Thoracic aorta (tissue), 2 donors: Measurements from ENCODE around the gene CORO7. TPM values are rescaled to one million over a fixed set of nuclear protein-coding genes. Genes with fewer than 3 reads are reported as not detected.

Experiments
- ATAC-seq: fragments of 150-250 bp; one replicate; pipeline ENCODE4 v1.8.0; 2017; ENCODE audit warnings: low read depth; ENCODE audit not compliant: insufficient number of reproducible peaks, low FRiP score
- DNase-seq: peaks from one replicate; pipeline ENCODE4 v3.0.0-alpha.2; 2020; ENCODE audit warnings: low spot score
- H3K27ac ChIP-seq, 2 donors: fragments of 200-600 bp; sonication (generic); 1 replicate in 1 of 2; 2 replicates in 1 of 2; pipeline ENCODE4 v1.5.1; 2016; ENCODE audit warnings: mild to moderate bottlenecking in 2 of 2, moderate library complexity in 2 of 2
- H3K27me3 ChIP-seq: fragments of 200-600 bp; sonication (generic); replicated peaks from 2 replicates; pipeline ENCODE4 v1.6.0; 2016; ENCODE audit warnings: mild to moderate bottlenecking; ENCODE audit not compliant: insufficient read depth
- H3K36me3 ChIP-seq: fragments of 200-600 bp; sonication (generic); one replicate; pipeline ENCODE4 v1.5.1; 2016
- H3K4me1 ChIP-seq, 2 donors: fragments of 200-600 bp; sonication (generic); 1 replicate in 1 of 2; 2 replicates in 1 of 2; pipeline versions ENCODE4 v1.5.1 to v1.6.0; 2016; ENCODE audit warnings: low read depth in 2 of 2, mild to moderate bottlenecking in 1 of 2; ENCODE audit not compliant: control insufficient read depth in 1 of 2
- H3K4me3 ChIP-seq: fragments of 200-600 bp; sonication (generic); 2 replicates; pipeline ENCODE4 v1.5.1; 2016; ENCODE audit warnings: mild to moderate bottlenecking
- H3K9me3 ChIP-seq: fragments of 200-600 bp; sonication (generic); 2 replicates; pipeline ENCODE4 v1.5.1; 2016
- CTCF ChIP-seq: fragments of 200-600 bp; sonication (generic); IDR thresholded peaks from one replicate; pipeline ENCODE4 v1.5.1; 2019; ENCODE audit warnings: antibody characterized with exemption
- total RNA-seq, 2 donors: library from RNA; depleted of rRNA; stranded (reverse); fragments of >200 nt; gene quantifications; one replicate each; pipeline versions ENCODE4 v1.1.0 to v1.2.3, GENCODE V29; 2016

CORO7 gene
- total RNA-seq, 2 donors from 2014 or later = 71.1 to 79.1 TPM

GRCh38 chr16:4393240-4393600 lies 23.2 kb downstream of the CORO7 start:
- no peaks in the 10 kb centered on the region for H3K36me3 ChIP-seq
- ATAC-seq = no peak
- no peaks in the 10 kb centered on the region for H3K9me3 ChIP-seq
- H3K27ac ChIP-seq = peak overlapping the region; percentile 94 to 99
- peak; percentile 23 for TF ChIP-seq CTCF
- no peak overlapping the region for H3K4me3 ChIP-seq
- H3K4me1 ChIP-seq = peaks cover 29 to 45% of the 10 kb centered on the region in 2 donors
- DNase-seq = no peak
- no peaks in the 10 kb centered on the region for H3K27me3 ChIP-seq

GRCh38 chr16:4392382-4393239 lies 23.8 kb downstream of the CORO7 start:
- Histone ChIP-seq H3K9me3 (no peaks in the 10 kb centered on the region), H3K4me3 (no peak overlapping the region), H3K27me3 (no peaks in the 10 kb centered on the region), H3K4me1 (peaks cover 33 to 51% of the 10 kb centered on the region in 2 donors), H3K36me3 (no peaks in the 10 kb centered on the region), H3K27ac (peak overlapping the region; percentile 94 to 99)
- TF ChIP-seq CTCF = no peak
- ATAC-seq = peak; percentile 22
- DNase-seq = no peak

- Histone ChIP-seq H3K27me3 (no peaks in the 10 kb centered on the region), H3K9me3 (no peaks in the 10 kb centered on the region), H3K4me3 (no peak overlapping the region), H3K27ac (peak overlapping the region; percentile 94 to 99), H3K36me3 (no peaks in the 10 kb centered on the region), H3K4me1 (peaks cover 41 to 59% of the 10 kb centered on the region in 2 donors)
- DNase-seq (no peak), ATAC-seq (no peak)
- TF ChIP-seq CTCF = no peak
Observed at GRCh38 chr16:4391631-4392381, 24.6 kb downstream of the CORO7 start.

- no peak for DNase-seq
- Histone ChIP-seq H3K27me3 (no peaks in the 10 kb centered on the region), H3K36me3 (no peaks in the 10 kb centered on the region), H3K4me3 (no peak overlapping the region), H3K9me3 (no peaks in the 10 kb centered on the region), H3K27ac (peak overlapping the region; percentile 94 to 99), H3K4me1 (peaks cover 53 to 72% of the 10 kb centered on the region in 2 donors)
- ATAC-seq = no peak
- no peak for TF ChIP-seq CTCF
Observed at GRCh38 chr16:4390266-4391260, 25.8 kb downstream of the CORO7 start.
